Measurements from ENCODE around the gene C17orf113. TPM values are rescaled to one million over a fixed set of nuclear protein-coding genes. Genes with fewer than 3 reads are reported as not detected.

The C17orf113 gene
- total RNA-seq, 3 donors from 2014 or later (not counting 1 experiment from before 2014, with no cell fraction given): 0.25 to 0.28 (median 0.26) TPM

DNA sequence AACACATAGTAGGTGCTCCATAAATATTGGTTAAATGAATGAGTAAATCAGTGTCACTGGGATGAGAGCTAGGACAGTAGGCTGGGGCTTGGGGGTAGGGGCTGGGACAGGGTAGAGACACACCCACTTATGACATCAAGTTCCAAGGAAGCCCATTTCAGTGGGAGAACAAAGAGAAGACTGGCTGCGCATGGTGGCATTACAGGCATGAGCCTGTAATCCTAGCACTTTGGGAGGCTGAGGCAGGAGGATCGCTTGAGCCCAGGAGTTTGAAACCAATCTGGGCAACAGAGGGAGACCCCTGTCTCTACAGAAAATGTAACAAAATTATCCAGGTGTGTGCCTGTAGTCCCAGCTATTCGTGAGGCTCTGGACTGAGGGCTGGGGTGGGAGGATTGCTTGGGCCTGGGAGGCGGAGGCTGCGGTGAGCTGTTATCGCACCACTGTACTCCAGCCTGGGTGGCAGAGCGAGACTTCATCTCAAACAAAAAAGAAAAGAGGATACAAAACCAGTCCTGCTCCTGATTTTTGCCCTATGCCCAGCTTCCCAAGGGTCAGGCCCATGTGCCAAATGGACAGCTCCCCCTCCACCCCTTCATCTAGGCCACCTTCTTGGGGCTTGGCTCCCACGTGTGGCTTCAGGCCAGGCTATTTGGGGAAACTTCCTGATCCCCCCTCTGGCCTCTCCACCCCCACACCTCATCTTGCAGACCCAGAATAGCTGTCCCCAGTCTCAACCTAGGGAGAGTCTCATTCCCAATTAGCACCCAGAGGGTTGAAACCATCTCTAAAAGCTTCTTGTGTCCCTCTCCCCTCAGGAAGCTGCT is 40.8 kb upstream of the C17orf113 start:
- Histone ChIP-seq H3K4me1 (ENCODE audit: control insufficient read depth, insufficient read depth, low read length) (no peaks in the 10 kb centered on the region), H3K27me3 (ENCODE audit: control insufficient read depth, insufficient read depth, low read length) (no peaks in the 10 kb centered on the region), H3K27ac (ENCODE audit: low read length) (no peak overlapping the region), H3K36me3 (ENCODE audit: control insufficient read depth, insufficient read depth, low read length) (no peaks in the 10 kb centered on the region), H3K4me3 (ENCODE audit: low read length) (no peak overlapping the region), H3K9me3 (ENCODE audit: control insufficient read depth, insufficient read depth, low read length) (no peaks in the 10 kb centered on the region)
- no peak for ATAC-seq
- WGBS (ENCODE audit: insufficient coverage): 89% methylated on average over 8 of the region's 8 CpGs
- Mint-ChIP-seq H3K4me3 (no peak overlapping the region), H3K9me3 (no peaks in the 10 kb centered on the region), H3K27ac (no peak overlapping the region), H3K4me1 (no peaks in the 10 kb centered on the region), H3K36me3 (no peaks in the 10 kb centered on the region), H3K27me3 (ENCODE audit: low read depth in 2 of 2) (peaks cover 0 to 9% of the 10 kb centered on the region in 2 donors)
- intact Hi-C loops (cut with micrococcal nuclease): no loop called here
- no peak for DNase-seq
- TF ChIP-seq, protein P1, sequence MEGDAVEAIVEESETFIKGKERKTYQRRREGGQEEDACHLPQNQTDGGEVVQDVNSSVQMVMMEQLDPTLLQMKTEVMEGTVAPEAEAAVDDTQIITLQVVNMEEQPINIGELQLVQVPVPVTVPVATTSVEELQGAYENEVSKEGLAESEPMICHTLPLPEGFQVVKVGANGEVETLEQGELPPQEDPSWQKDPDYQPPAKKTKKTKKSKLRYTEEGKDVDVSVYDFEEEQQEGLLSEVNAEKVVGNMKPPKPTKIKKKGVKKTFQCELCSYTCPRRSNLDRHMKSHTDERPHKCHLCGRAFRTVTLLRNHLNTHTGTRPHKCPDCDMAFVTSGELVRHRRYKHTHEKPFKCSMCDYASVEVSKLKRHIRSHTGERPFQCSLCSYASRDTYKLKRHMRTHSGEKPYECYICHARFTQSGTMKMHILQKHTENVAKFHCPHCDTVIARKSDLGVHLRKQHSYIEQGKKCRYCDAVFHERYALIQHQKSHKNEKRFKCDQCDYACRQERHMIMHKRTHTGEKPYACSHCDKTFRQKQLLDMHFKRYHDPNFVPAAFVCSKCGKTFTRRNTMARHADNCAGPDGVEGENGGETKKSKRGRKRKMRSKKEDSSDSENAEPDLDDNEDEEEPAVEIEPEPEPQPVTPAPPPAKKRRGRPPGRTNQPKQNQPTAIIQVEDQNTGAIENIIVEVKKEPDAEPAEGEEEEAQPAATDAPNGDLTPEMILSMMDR (IDR thresholded peaks at IDR 0.05): no peak

- ATAC-seq (no peak), DNase-seq (no peak)
- no peaks in the 10 kb centered on the region for H3K9me3 Mint-ChIP-seq
- no peak overlapping the region for H3K27ac Mint-ChIP-seq
- WGBS (ENCODE audit: insufficient coverage): 91% methylated on average over 8 of the region's 8 CpGs
- H3K4me3 Mint-ChIP-seq: no peak overlapping the region
- H3K36me3 ChIP-seq (ENCODE audit: control insufficient read depth, insufficient read depth, low read length): no peaks in the 10 kb centered on the region
- no peaks in the 10 kb centered on the region for H3K4me1 ChIP-seq (ENCODE audit: control insufficient read depth, insufficient read depth, low read length)
- H3K4me1 Mint-ChIP-seq: no peaks in the 10 kb centered on the region
- H3K9me3 ChIP-seq (ENCODE audit: control insufficient read depth, insufficient read depth, low read length): no peaks in the 10 kb centered on the region
- no peaks in the 10 kb centered on the region for H3K27me3 ChIP-seq (ENCODE audit: control insufficient read depth, insufficient read depth, low read length)
- no peak overlapping the region for H3K4me3 ChIP-seq (ENCODE audit: low read length)
- H3K36me3 Mint-ChIP-seq: no peaks in the 10 kb centered on the region
- no peak overlapping the region for H3K27ac ChIP-seq (ENCODE audit: low read length)
- intact Hi-C loops (cut with micrococcal nuclease): no loop called here
- TF ChIP-seq, protein P1 (IDR thresholded peaks at IDR 0.05): no peak
- peaks cover 0 to 4% of the 10 kb centered on the region in 2 donors for H3K27me3 Mint-ChIP-seq (ENCODE audit: low read depth in 2 of 2)
Observed at GRCh38 chr17:42088736-42089135, 38.3 kb upstream of the C17orf113 start.

DNA sequence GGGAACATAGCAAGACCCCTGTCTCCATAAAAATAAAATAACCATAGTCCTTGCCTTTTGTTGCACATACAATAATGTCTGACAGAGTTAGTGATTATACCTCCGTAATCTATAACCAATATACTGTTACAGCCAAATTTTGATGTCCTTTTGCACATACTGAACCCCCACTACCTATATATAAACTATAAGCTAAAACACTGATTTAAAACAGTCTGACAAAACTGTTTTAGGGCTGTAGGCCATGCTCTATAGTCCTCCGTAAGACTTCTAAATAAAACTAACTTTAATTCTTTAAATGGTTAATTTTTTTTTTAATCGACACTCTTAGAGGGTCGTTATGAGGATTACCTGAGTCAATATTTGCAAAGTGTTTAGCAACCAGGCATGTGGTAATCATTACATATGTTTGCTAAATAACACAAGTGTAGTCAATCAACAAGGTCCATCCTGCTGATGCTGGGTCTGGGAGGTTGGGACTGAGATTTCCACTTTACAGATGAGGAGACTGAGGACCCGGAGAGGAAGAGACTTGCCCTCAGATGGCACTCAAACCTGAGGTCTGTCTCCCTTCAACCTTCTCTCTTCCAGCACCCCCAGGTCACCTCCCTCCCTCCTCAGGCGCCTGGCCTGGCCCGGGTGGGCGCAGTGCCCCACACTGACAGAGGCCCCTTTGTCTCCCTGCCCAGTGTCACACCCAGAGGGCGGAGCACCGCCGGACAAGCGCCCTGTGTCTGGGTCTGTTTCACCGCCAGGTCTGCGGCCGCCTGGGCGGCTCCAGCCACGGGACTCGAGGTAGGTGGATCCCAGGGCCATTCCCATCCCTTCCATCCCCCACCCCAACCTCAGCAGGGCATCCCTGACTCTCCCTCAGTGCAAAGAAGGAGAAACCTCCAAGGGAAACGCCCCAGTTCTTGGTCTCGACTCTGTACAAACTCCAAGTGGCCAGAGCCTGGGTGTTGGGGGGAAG is 37.6 kb upstream of the C17orf113 start:
- Mint-ChIP-seq H3K4me3 (no peak overlapping the region), H3K36me3 (no peaks in the 10 kb centered on the region), H3K9me3 (no peaks in the 10 kb centered on the region), H3K27ac (no peak overlapping the region), H3K4me1 (no peaks in the 10 kb centered on the region), H3K27me3 (ENCODE audit: low read depth in 2 of 2) (peaks cover 0 to 4% of the 10 kb centered on the region in 2 donors)
- ATAC-seq (no peak), DNase-seq (no peak)
- intact Hi-C loops (cut with micrococcal nuclease): no loop called here
- Histone ChIP-seq H3K27me3 (ENCODE audit: control insufficient read depth, insufficient read depth, low read length) (no peaks in the 10 kb centered on the region), H3K27ac (ENCODE audit: low read length) (no peak overlapping the region), H3K36me3 (ENCODE audit: control insufficient read depth, insufficient read depth, low read length) (no peaks in the 10 kb centered on the region), H3K9me3 (ENCODE audit: control insufficient read depth, insufficient read depth, low read length) (no peaks in the 10 kb centered on the region), H3K4me3 (ENCODE audit: low read length) (no peak overlapping the region), H3K4me1 (ENCODE audit: control insufficient read depth, insufficient read depth, low read length) (no peaks in the 10 kb centered on the region)
- TF ChIP-seq, protein P1 (IDR thresholded peaks at IDR 0.05): no peak
- 93% methylated on average over 19 of the region's 20 CpGs for WGBS (ENCODE audit: insufficient coverage)

All from natural killer cell (primary cell).